ENCODE results near the gene MDP1.

Gene MDP1

DNA sequence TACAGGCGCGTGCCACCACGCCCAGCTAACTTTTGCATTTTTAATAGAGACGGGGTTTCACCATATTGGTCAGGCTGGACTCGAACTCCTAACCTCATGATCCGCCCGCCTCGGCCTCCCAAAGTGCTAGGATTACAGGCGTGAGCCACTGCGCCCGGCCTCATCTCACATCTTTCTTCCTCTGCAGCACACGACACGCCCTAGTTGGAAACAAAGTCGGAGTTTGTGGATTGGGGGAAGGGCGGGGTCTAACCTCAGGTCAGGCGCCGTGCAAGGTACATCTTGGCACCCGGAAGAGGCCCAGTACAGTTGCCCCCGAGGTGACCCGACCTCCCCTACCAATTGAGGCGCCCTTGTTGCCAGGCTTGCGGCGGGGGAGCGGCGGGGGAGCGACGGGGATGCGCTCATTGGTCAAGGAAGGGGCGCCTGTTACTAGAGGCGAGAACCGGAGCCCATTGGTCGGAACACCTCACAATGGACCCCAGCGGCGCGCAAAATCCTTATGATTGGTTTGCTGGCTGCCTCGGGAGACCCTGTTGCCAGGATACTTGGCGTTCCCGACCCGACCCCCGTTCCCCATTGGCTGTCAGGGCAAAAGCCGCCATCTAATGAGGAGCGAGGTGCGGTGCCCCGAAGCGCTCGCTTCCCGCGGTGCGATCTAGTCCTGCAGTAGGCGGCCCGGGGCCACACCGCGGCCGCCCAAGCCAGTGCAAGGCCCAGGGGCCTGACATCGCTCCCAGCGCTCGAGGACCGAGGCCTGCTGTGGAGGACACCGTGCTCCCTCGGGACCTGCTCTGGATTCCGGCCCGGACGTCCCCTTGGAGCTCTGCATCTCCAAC, 44.2 kb downstream of the MDP1 start, which contains the start of gene REC8:
Gene REC8 (plus strand): TSS at position 659 of the 839 bp plus-strand sequence. CDS start 473 bp downstream, outside the sequence.
- DNase-seq = peak; percentile 85
- Mint-ChIP-seq H3K9me3 (no peaks in the 10 kb centered on the region), H3K36me3 (ENCODE audit: low read depth) (peaks cover 39% of the 10 kb centered on the region), H3K4me1 (peaks cover 39% of the 10 kb centered on the region), H3K4me3 (peak within 1 kb of the TSS; percentile 84), H3K27ac (peak within 1 kb of the TSS; percentile 94), H3K27me3 (ENCODE audit: low read depth, poor library complexity) (peaks cover 14% of the 10 kb centered on the region)
- TF ChIP-seq, protein P1, sequence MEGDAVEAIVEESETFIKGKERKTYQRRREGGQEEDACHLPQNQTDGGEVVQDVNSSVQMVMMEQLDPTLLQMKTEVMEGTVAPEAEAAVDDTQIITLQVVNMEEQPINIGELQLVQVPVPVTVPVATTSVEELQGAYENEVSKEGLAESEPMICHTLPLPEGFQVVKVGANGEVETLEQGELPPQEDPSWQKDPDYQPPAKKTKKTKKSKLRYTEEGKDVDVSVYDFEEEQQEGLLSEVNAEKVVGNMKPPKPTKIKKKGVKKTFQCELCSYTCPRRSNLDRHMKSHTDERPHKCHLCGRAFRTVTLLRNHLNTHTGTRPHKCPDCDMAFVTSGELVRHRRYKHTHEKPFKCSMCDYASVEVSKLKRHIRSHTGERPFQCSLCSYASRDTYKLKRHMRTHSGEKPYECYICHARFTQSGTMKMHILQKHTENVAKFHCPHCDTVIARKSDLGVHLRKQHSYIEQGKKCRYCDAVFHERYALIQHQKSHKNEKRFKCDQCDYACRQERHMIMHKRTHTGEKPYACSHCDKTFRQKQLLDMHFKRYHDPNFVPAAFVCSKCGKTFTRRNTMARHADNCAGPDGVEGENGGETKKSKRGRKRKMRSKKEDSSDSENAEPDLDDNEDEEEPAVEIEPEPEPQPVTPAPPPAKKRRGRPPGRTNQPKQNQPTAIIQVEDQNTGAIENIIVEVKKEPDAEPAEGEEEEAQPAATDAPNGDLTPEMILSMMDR (IDR thresholded peaks at IDR 0.05) = no peak

DNA sequence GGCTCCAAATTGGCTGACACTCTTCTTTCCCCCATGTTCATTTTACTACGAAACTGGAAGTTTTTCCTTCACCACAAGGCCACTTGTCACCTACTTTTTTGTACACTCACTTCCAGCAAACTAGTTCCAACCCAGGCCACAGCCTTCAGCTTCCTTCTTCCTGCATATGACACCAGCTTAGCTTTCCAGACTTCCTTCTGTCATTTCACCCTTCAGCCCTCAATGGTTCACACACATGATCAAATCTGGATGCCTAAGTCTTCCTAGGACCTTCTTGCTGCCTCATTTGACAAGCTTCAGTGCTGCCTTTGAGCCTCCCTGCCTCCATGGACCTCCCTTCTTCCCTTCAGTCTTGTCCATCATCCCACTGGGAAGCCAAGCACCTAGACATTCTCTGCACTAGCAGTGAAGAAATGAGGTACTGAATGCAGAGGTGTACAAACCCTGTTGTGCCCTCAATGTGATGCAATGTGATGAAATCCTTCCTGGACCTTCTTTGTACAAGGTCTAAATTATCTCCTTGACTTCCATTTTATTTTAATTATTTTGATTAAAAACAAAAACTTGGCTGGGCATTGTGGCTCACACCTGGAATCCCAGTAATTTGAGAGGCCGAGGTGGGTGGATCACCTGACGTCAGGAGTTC, 48.3 kb downstream of the MDP1 start:
- DNase-seq = no peak
- Mint-ChIP-seq H3K4me3 (no peak overlapping the region), H3K4me1 (peaks cover 24% of the 10 kb centered on the region), H3K27ac (peak overlapping the region; percentile 26), H3K36me3 (ENCODE audit: low read depth) (peaks cover 42% of the 10 kb centered on the region), H3K9me3 (no peaks in the 10 kb centered on the region), H3K27me3 (ENCODE audit: low read depth, poor library complexity) (peaks cover 11% of the 10 kb centered on the region)
- TF ChIP-seq, protein P1 (IDR thresholded peaks at IDR 0.05) = no peak

DNA sequence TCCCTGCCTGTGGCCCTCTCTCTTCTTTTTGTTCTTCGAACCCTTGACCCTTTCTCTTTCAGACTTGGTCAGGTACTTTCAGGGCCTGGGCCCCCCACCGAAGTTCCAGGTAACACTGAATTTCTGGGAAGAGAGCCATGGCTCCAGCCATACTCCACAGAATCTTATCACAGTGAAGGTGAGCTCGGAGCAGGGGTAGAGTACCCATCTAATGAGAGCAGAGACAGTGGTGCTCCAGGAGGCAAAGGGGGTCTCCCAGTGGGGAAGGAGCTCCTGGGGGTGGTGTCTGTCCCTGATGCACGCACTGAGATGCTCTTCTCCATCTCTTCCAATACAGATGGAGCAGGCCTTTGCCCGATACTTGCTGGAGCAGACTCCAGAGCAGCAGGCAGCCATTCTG, 50.1 kb downstream of the MDP1 start:
- H3K27me3 Mint-ChIP-seq (ENCODE audit: low read depth, poor library complexity) = peaks cover 3% of the 10 kb centered on the region

DNA sequence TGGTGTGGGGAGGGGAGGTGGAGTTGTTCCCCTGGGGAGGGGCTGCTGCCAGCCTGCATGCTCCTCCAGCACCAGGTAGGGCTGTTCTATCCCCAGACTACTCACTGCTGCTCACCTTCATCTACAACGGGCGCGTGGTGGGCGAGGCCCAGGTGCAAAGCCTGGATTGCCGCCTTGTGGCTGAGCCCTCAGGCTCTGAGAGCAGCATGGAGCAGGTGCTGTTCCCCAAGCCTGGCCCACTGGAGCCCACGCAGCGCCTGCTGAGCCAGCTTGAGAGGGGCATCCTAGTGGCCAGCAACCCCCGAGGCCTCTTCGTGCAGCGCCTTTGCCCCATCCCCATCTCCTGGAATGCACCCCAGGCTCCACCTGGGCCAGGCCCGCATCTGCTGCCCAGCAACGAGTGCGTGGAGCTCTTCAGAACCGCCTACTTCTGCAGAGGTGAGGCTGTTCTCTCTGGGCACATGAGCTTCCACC, 51.3 kb downstream of the MDP1 start:
- H3K36me3 Mint-ChIP-seq (ENCODE audit: low read depth) = peaks cover 41% of the 10 kb centered on the region
- no peaks in the 10 kb centered on the region for H3K27me3 Mint-ChIP-seq (ENCODE audit: low read depth, poor library complexity)
- H3K4me3 Mint-ChIP-seq = no peak overlapping the region
- no peaks in the 10 kb centered on the region for H3K9me3 Mint-ChIP-seq
- TF ChIP-seq, protein P1 (IDR thresholded peaks at IDR 0.05) = no peak
- H3K4me1 Mint-ChIP-seq = peaks cover 30% of the 10 kb centered on the region
- no peak for DNase-seq
- no peak overlapping the region for H3K27ac Mint-ChIP-seq

More for the DNA sequence above, 50.1 kb downstream of the MDP1 start:
- Mint-ChIP-seq H3K36me3 (ENCODE audit: low read depth) (peaks cover 46% of the 10 kb centered on the region), H3K4me1 (peaks cover 29% of the 10 kb centered on the region), H3K9me3 (no peaks in the 10 kb centered on the region), H3K27ac (no peak overlapping the region), H3K4me3 (no peak overlapping the region)
- no peak for DNase-seq
- TF ChIP-seq, protein P1 (IDR thresholded peaks at IDR 0.05) = no peak

Measured in nephron progenitor cell (in vitro differentiated cells).